PC-9 (cell line): ENCODE data around the gene NRG2. TPM values are rescaled to one million over a fixed set of nuclear protein-coding genes. Genes with fewer than 3 reads are reported as not detected.

Experiments
- BruUV-seq: library from RNA; stranded (reverse); fragments of 400-500 nt; replicated peaks from 2 replicates; lab custom pipeline; 2021; lab: Mats Ljungman, UMichigan
- CTCF ChIA-PET: fragments of 300-600 bp; sonication (Branson Sonifier 250); formaldehyde crosslinking; loops from one replicate; lab custom pipeline; 2022; ENCODE audit warnings: antibody characterized with exemption; lab: Charles Lee
- POLR2A ChIA-PET: fragments of 300-600 bp; sonication (Branson Sonifier 250); formaldehyde crosslinking; loops from one replicate; lab custom pipeline; 2022; ENCODE audit warnings: antibody characterized with exemption; ENCODE audit not compliant: unreplicated experiment; lab: Charles Lee
- DNase-seq, 2 experiments: peaks; one replicate each; pipeline versions ENCODE4 v3.0.0 to v3.0.0-alpha.2; 2015 to 2022; ENCODE audit warnings: mixed read lengths in 1 of 2
- H2AFZ ChIP-seq: fragments of 200-600 bp; sonication (generic); 2 replicates; pipeline ENCODE4 v1.8.1; 2017; ENCODE audit warnings: antibody characterized with exemption
- H3F3A ChIP-seq: fragments of 200-600 bp; sonication (generic); 2 replicates; pipeline ENCODE4 v1.8.1; 2017; ENCODE audit warnings: antibody characterized with exemption, mild to moderate bottlenecking, low read depth; ENCODE audit not compliant: insufficient read depth
- H3K27ac ChIP-seq: fragments of 200-600 bp; sonication (generic); 2 replicates; pipeline ENCODE4 v1.6.1; 2016; ENCODE audit warnings: mixed run types
- H3K27me3 ChIP-seq: fragments of 200-600 bp; sonication (generic); 2 replicates; pipeline ENCODE4 v1.6.1; 2016; ENCODE audit warnings: low read depth, mixed run types; ENCODE audit not compliant: insufficient read depth
- H3K36me3 ChIP-seq: fragments of 200-600 bp; sonication (generic); 2 replicates; pipeline ENCODE4 v1.6.1; 2016; ENCODE audit warnings: low read depth, mixed run types
- H3K4me1 ChIP-seq: fragments of 200-600 bp; sonication (generic); replicated peaks from 2 replicates; pipeline ENCODE4 v1.6.1; 2016; ENCODE audit warnings: mixed run types; ENCODE audit not compliant: insufficient read depth
- H3K4me2 ChIP-seq: fragments of 200-600 bp; sonication (generic); 2 replicates; pipeline ENCODE4 v1.6.1; 2017; ENCODE audit warnings: mixed run types
- H3K4me3 ChIP-seq: fragments of 200-600 bp; sonication (generic); 2 replicates; pipeline ENCODE4 v1.6.1; 2016; ENCODE audit warnings: mixed run types
- H3K79me2 ChIP-seq: fragments of 200-600 bp; sonication (generic); 2 replicates; pipeline ENCODE4 v1.6.1; 2017; ENCODE audit warnings: low read depth, mixed run types
- H3K9me2 ChIP-seq: fragments of 200-600 bp; sonication (generic); 2 replicates; pipeline ENCODE4 v1.8.1; 2017; ENCODE audit warnings: mild to moderate bottlenecking; ENCODE audit not compliant: insufficient read depth
- H3K9me3 ChIP-seq: fragments of 200-600 bp; sonication (generic); 2 replicates; pipeline ENCODE4 v1.8.1; 2016; ENCODE audit warnings: low read depth; ENCODE audit not compliant: insufficient read depth
- H4K20me1 ChIP-seq: fragments of 200-600 bp; sonication (generic); 2 replicates; pipeline ENCODE4 v1.8.1; 2017; ENCODE audit not compliant: insufficient read depth
- CTCF ChIP-seq: fragments of 200-600 bp; sonication (generic); conservative IDR thresholded peaks from 2 replicates; pipeline ENCODE4 v1.6.1; 2017; ENCODE audit warnings: mixed run types, antibody characterized with exemption, mild to moderate bottlenecking, moderate library complexity
- EZH2 ChIP-seq: fragments of 200-600 bp; sonication (generic); IDR thresholded peaks from 2 replicates; pipeline ENCODE4 v1.8.0; 2017; ENCODE audit warnings: antibody characterized with exemption, low read depth
- intact Hi-C: fragments of 100-400 bp; cut with micrococcal nuclease; formaldehyde crosslinking; loops from one replicate; pipeline ENCODE4 v1.10.0; 2022; ENCODE audit not compliant: unreplicated experiment
- total RNA-seq: library from RNA; stranded (reverse); gene quantifications from 2 replicates; pipeline ENCODE4 v1.2.3, GENCODE V29; 2021

Gene NRG2
- total RNA-seq, 1 experiment from 2014 or later, result not detected

GRCh38 chr5:139884734-139885133 lies 158.4 kb downstream of the NRG2 start:
- intact Hi-C loops, result no loop called here
- BruUV-seq, result no TSS peak
- Histone ChIP-seq H4K20me1 (no peaks in the 10 kb centered on the region), H3F3A (no peaks in the 10 kb centered on the region), H3K4me3 (no peak overlapping the region), H3K27me3 (no peaks in the 10 kb centered on the region), H2AFZ (no peak overlapping the region), H3K4me2 (no peak overlapping the region), H3K36me3 (no peaks in the 10 kb centered on the region), H3K79me2 (no peaks in the 10 kb centered on the region), H3K27ac (no peak overlapping the region), H3K9me2 (no peaks in the 10 kb centered on the region), H3K9me3 (no peaks in the 10 kb centered on the region), H3K4me1 (0 out of 2 replicates have a peak, but pooled peaks cover 7% of the 10 kb centered on the region)
- ChIA-PET CTCF (no interaction called here), POLR2A (no interaction called here)
- TF ChIP-seq CTCF (no peak), EZH2 (no peak)
- DNase-seq, result no peak

- no peaks in the 10 kb centered on the region for H3K9me2 ChIP-seq
Measured at GRCh38 chr5:139884144-139884543, 159.0 kb downstream of the NRG2 start.

GRCh38 chr5:139882961-139883539 lies 160.0 kb downstream of the NRG2 start:
- Histone ChIP-seq H3K4me3 (no peak overlapping the region), H3K27ac (no peak overlapping the region), H3K4me2 (no peak overlapping the region), H3K36me3 (no peaks in the 10 kb centered on the region), H3F3A (no peaks in the 10 kb centered on the region), H3K79me2 (no peaks in the 10 kb centered on the region), H3K27me3 (no peaks in the 10 kb centered on the region), H4K20me1 (no peaks in the 10 kb centered on the region), H3K4me1 (peaks cover 14% of the 10 kb centered on the region), H3K9me3 (no peaks in the 10 kb centered on the region), H3K9me2 (no peaks in the 10 kb centered on the region), H2AFZ (no peak overlapping the region)
- BruUV-seq, result no TSS peak
- POLR2A ChIA-PET, result no interaction called here
- CTCF ChIA-PET, result no interaction called here
- intact Hi-C loops, result no loop called here
- DNase-seq, result no peak
- TF ChIP-seq CTCF (no peak), EZH2 (no peak)

More at GRCh38 chr5:139884144-139884543, 159.0 kb downstream of the NRG2 start:
- H3F3A ChIP-seq, result no peaks in the 10 kb centered on the region
- no peaks in the 10 kb centered on the region for H3K79me2 ChIP-seq
- H3K36me3 ChIP-seq, result no peaks in the 10 kb centered on the region
- no peaks in the 10 kb centered on the region for H3K9me3 ChIP-seq
- TF ChIP-seq CTCF (no peak), EZH2 (no peak)
- ChIA-PET POLR2A (no interaction called here), CTCF (interaction anchor here (0.6 kb wide), 1 partner anchor 21 kb away, joined by 4 read pairs; no protein-coding TSS in a partner anchor)
- intact Hi-C loops, result no loop called here
- no peak overlapping the region for H3K4me3 ChIP-seq
- H3K4me1 ChIP-seq, result 0 out of 2 replicates have a peak, but pooled peaks cover 7% of the 10 kb centered on the region
- no peak overlapping the region for H2AFZ ChIP-seq
- no peak overlapping the region for H3K4me2 ChIP-seq
- no peaks in the 10 kb centered on the region for H3K27me3 ChIP-seq
- H3K27ac ChIP-seq, result no peak overlapping the region
- H4K20me1 ChIP-seq, result no peaks in the 10 kb centered on the region
- no peak for DNase-seq
- BruUV-seq, result no TSS peak
